Right lobe of liver (tissue), 6 donors: ENCODE results near the gene MAST2. TPM values are rescaled to one million over a fixed set of nuclear protein-coding genes. Genes with fewer than 3 reads are reported as not detected.

ENCODE experiments used
- ATAC-seq, 4 donors: fragments of 200-7000 bp; cut with Tn5 transposase; one replicate each; pipeline ENCODE4 v1.9.1; 2020; ENCODE audit warnings: mild to moderate bottlenecking in 4 of 4, moderate library complexity in 4 of 4
- DNase-seq, 3 donors: peaks; one replicate each; pipeline ENCODE4 v3.0.0-alpha.2; 2020
- H3K27ac ChIP-seq, 3 donors: fragments of 200-600 bp; one replicate each; pipeline ENCODE4 v1.8.0; 2022
- H3K27me3 ChIP-seq, 2 donors: fragments of 200-600 bp; one replicate each; pipeline ENCODE4 v1.8.0; 2022
- H3K36me3 ChIP-seq, 4 donors: fragments of 200-600 bp; sonication (generic) in 1 of 4; one replicate each; pipeline versions ENCODE4 v1.5.1 to v1.8.0; 2017 to 2022; ENCODE audit warnings: control low read depth in 1 of 4
- H3K4me1 ChIP-seq, 4 donors: fragments of 200-600 bp; sonication (generic) in 1 of 4; one replicate each; pipeline versions ENCODE4 v1.5.1 to v1.8.0; 2017 to 2022; ENCODE audit warnings: control low read depth in 1 of 4
- H3K4me3 ChIP-seq, 3 donors: fragments of 200-600 bp; one replicate each; pipeline ENCODE4 v1.8.0; 2022
- H3K9me3 ChIP-seq, 4 donors: fragments of 200-600 bp; sonication (generic) in 1 of 4; one replicate each; pipeline versions ENCODE4 v1.5.1 to v1.8.0; 2017 to 2022; ENCODE audit warnings: control low read depth in 1 of 4
- POLR2A ChIP-seq: fragments of 450-650 bp; IDR thresholded peaks from one replicate; pipeline ENCODE4 v1.6.1; 2017; ENCODE audit warnings: antibody characterized with exemption, mild to moderate bottlenecking
- WGBS: methylation state at CpG from one replicate; pipeline ENCODE4 v1.1.6; 2018; ENCODE audit warnings: low coverage, low lambda C conversion rate; ENCODE audit not compliant: insufficient coverage; ENCODE audit errors: missing lambda C conversion rate; 5-methylcytosine and 5-hydroxymethylcytosine counted together
- intact Hi-C, 2 donors: fragments of 100-400 bp; cut with DNase I; formaldehyde crosslinking; loops; one replicate each; pipeline versions ENCODE4 v1.11.2 to v1.14.1; 2022
- total RNA-seq, 6 experiments: library from RNA; depleted of rRNA in 2 of 6; stranded (reverse); fragments of >200 nt in 2 of 6; fragmentation: NEBNext Ultra II Directional in 3 of 6; extraction: Animal tissue kit (Norgen Biotek cat#: 25700) in 3 of 6; gene quantifications; one replicate each; pipeline versions ENCODE4 v1.1.0 to v1.2.4, GENCODE V29; 2016 to 2023
- TF ChIP-seq, protein P1 (sequence below), 4 donors: fragments of 200-600 bp in 3 of 4; fragments of 450-650 bp in 1 of 4; IDR thresholded peaks; one replicate each; pipeline versions ENCODE4 v1.5.1 to v1.8.0; 2016 to 2022; ENCODE audit warnings: antibody characterized with exemption in 4 of 4, mild to moderate bottlenecking in 2 of 4
- donor health status: DM: no; HTN: yes; CAD: no.
- donor health status: DM: no; HTN: no; CAD: no.
- donor health status: DM: no; HTN: no; CAD: no.
- donor health status: DM: no; HTN: yes; CAD: no.
- donor health status: DM: no; HTN: yes; CAD: no.

Gene MAST2
- total RNA-seq, 6 experiments from 2014 or later: 9.9 to 14.9 (median 12.3) TPM

DNA sequence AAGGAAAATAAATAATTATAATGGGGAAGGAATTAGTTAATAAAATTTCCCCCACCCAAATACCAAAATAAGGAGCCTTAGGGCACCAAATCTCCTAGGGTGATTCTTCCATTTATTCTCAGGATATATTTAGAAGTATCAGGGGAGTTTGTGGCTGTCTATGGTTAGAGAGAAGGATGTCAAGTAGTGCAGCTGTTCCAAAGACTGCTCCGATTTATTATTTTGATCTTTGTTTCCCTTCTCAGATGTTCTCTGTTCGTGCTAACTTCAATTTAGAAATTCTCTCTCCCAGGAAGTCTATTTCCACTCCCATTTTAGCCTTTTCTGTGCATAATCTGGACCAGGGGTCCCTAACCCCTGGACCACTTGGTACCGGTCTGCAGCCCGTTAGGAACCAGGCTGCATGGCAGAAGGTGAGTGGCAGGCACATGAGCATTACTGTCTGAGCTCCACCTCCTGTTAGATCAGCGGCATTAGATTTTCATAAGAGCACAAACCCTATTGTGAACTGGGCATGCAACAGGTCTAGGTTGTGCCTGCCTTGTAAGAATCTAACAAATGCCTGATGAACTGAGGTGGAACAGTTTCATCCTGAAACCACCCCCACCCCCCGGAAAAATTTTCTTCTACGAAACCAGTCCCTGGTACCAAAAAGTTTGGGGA is 9.3 kb upstream of the MAST2 start:
- no peak overlapping the region for H3K27ac ChIP-seq
- H3K4me3 ChIP-seq: no peak overlapping the region
- ATAC-seq (peak in 1 of 4 donors; percentile 17), DNase-seq (no peak)
- H3K9me3 ChIP-seq: no peaks in the 10 kb centered on the region
- intact Hi-C loops: no loop called here
- H3K4me1 ChIP-seq: no peaks in the 10 kb centered on the region
- TF ChIP-seq POLR2A: no peak
- no peaks in the 10 kb centered on the region for H3K36me3 ChIP-seq
- no peaks in the 10 kb centered on the region for H3K27me3 ChIP-seq
- WGBS: 60% methylated on average over 6 of the region's 7 CpGs

DNA sequence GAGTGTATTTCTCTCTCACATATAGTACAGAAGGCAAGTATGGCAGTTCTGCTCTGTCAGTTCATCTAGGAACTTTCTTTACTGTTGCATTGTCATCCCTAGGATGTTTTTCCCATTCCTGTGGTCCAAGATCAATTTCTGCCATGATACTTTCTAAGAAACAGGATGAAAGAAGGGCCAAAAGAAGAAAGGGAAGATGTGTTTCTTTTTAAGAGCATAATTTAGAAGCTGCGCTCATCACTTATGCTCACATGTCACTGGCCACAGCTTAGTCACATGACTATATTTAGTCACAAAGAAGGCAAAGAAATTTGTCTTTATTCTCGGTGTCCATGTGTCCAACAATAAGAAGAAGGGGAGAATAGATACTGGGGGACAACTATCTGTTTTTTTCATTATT is 7.0 kb upstream of the MAST2 start:
- DNase-seq: no peak
- Histone ChIP-seq H3K9me3 (no peaks in the 10 kb centered on the region), H3K4me1 (no peaks in the 10 kb centered on the region), H3K36me3 (no peaks in the 10 kb centered on the region), H3K27me3 (no peaks in the 10 kb centered on the region), H3K27ac (no peak overlapping the region), H3K4me3 (no peak overlapping the region)
- intact Hi-C loops: no loop called here
- WGBS: 67% methylated on average over 2 of the region's 2 CpGs
- no peak for ATAC-seq
- no peak for TF ChIP-seq POLR2A
- TF ChIP-seq, protein P1, sequence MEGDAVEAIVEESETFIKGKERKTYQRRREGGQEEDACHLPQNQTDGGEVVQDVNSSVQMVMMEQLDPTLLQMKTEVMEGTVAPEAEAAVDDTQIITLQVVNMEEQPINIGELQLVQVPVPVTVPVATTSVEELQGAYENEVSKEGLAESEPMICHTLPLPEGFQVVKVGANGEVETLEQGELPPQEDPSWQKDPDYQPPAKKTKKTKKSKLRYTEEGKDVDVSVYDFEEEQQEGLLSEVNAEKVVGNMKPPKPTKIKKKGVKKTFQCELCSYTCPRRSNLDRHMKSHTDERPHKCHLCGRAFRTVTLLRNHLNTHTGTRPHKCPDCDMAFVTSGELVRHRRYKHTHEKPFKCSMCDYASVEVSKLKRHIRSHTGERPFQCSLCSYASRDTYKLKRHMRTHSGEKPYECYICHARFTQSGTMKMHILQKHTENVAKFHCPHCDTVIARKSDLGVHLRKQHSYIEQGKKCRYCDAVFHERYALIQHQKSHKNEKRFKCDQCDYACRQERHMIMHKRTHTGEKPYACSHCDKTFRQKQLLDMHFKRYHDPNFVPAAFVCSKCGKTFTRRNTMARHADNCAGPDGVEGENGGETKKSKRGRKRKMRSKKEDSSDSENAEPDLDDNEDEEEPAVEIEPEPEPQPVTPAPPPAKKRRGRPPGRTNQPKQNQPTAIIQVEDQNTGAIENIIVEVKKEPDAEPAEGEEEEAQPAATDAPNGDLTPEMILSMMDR (IDR thresholded peaks at IDR 0.05): no peak

DNA sequence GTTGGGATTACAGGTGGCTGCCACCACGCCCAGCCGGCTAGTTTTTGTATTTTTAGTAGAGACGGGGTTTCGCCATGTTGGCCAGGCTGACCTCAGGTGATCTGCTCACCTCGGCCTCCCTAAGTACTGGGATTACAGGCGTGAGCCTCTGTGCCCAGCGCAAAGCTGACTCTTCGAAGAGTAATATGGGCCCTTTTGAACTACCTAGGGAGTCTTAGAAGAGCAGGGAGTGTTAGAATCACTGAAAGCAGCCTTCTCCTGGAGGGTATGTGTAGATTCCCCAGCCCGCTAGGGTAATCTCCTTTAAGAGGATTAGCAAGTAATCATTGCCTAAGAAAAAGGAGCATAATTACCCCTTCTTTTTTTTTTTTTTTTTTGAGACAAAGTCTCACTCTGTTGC is 6.5 kb upstream of the MAST2 start:
- H3K27me3 ChIP-seq: no peaks in the 10 kb centered on the region
- WGBS: 93% methylated on average over 5 of the region's 9 CpGs
- H3K4me1 ChIP-seq: no peaks in the 10 kb centered on the region
- no peaks in the 10 kb centered on the region for H3K36me3 ChIP-seq
- H3K9me3 ChIP-seq: no peaks in the 10 kb centered on the region
- DNase-seq (no peak), ATAC-seq (no peak)
- TF ChIP-seq, protein P1 (IDR thresholded peaks at IDR 0.05): no peak
- no peak for TF ChIP-seq POLR2A
- intact Hi-C loops: no loop called here
- H3K27ac ChIP-seq: no peak overlapping the region
- no peak overlapping the region for H3K4me3 ChIP-seq

DNA sequence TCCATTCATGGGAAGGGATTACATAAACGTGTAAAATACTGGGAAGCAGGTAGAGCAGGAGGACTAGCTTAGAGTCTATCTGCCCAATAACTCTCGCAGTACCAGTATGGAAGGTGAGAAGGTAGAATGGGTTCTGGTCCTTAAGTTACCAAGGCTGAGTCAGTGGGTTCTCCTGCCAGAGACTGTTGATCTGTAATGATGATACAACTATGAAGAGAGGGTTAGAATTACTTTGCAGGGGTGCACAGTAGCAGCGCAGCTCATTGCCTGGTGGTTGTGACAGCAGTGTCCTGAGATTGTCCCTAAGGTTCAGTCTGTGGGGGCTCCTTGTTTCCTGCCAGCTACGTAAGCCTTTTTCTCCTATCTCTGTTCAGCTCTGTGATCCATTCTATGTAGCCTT is 2.5 kb upstream of the MAST2 start:
- ATAC-seq: no peak
- Histone ChIP-seq H3K27me3 (no peaks in the 10 kb centered on the region), H3K36me3 (no peaks in the 10 kb centered on the region), H3K4me3 (no peak overlapping the region), H3K27ac (no peak overlapping the region), H3K9me3 (no peaks in the 10 kb centered on the region), H3K4me1 (peaks cover 0 to 21% (median 2%) of the 10 kb centered on the region in 4 donors)
- intact Hi-C loops: loop anchor here in 1 of 2 donors (5.0 kb wide), 1 partner anchor 114 kb away; the partner anchor contains the start of genes GPBP1L1 and TMEM69
- 69% methylated on average over 3 of the region's 4 CpGs for WGBS
- TF ChIP-seq, protein P1 (IDR thresholded peaks at IDR 0.05): no peak
- TF ChIP-seq POLR2A: no peak
- no peak for DNase-seq
